ENCODE data around the gene HAO1. TPM values are rescaled to one million over a fixed set of nuclear protein-coding genes. Genes with fewer than 3 reads are reported as not detected.

The HAO1 gene
- total RNA-seq, 1 experiment from 2014 or later: not detected

- BruUV-seq (replicated peaks): no TSS peak
These were observed 42.4 kb downstream of the HAO1 start for GRCh38 chr20:7897781-7898364.

DNA sequence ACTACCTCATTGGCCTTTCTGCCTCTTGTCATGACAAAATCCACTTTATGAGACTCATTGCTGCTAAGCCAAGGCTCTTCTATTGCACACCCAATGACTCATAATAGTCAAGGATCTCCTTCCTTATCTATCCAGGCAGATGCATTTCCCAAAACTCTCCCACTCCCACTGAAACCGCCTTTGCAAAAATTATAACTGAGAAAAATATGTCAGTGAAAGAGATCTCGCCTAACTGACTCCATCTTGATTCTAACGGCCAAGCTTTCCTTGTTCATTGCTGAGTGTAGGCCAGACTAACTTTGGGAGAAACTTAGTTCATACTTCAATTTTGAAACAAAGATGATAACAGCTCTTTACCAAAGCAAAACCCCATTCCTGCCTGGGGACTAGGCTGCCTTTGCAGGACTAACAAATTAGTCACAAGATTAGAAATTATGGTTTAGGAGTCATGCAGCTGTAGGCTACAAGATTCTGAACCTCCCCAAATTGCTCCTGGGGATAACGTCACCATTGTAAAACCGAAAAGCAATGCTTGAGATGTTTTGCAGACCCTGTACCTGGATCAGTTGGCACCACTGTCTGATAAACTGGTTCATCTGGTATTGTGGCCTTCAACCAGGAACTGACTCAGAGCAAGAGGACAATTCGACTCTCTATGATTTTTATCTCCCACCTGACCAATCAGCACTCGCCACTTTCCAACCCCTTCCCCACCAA lies 47.1 kb downstream of the HAO1 start:
- Histone ChIP-seq H3K4me3 (ENCODE audit: low read depth, low read length, poor library complexity, severe bottlenecking) (no peak overlapping the region), H3K27ac (ENCODE audit: low read depth, low read length, poor library complexity, severe bottlenecking) (no peak overlapping the region), H3K27me3 (replicated peaks; ENCODE audit: insufficient read depth, low read depth, low read length, poor library complexity) (no peaks in the 10 kb centered on the region), H3K4me1 (ENCODE audit: insufficient read depth, low read length, poor library complexity, severe bottlenecking) (no peaks in the 10 kb centered on the region), H3K9me3 (ENCODE audit: low read depth, low read length, poor library complexity, severe bottlenecking) (no peaks in the 10 kb centered on the region), H3K36me3 (ENCODE audit: insufficient read depth, low read length, poor library complexity, severe bottlenecking) (no peaks in the 10 kb centered on the region)
- ChIA-PET POLR2A (ENCODE audit: low non-redundant PET) (no interaction called here), CTCF (no interaction called here)
- BruUV-seq (replicated peaks): no TSS peak
- intact Hi-C loops (cut with micrococcal nuclease; ENCODE audit: unreplicated experiment): no loop called here
- TF ChIP-seq, protein P1, sequence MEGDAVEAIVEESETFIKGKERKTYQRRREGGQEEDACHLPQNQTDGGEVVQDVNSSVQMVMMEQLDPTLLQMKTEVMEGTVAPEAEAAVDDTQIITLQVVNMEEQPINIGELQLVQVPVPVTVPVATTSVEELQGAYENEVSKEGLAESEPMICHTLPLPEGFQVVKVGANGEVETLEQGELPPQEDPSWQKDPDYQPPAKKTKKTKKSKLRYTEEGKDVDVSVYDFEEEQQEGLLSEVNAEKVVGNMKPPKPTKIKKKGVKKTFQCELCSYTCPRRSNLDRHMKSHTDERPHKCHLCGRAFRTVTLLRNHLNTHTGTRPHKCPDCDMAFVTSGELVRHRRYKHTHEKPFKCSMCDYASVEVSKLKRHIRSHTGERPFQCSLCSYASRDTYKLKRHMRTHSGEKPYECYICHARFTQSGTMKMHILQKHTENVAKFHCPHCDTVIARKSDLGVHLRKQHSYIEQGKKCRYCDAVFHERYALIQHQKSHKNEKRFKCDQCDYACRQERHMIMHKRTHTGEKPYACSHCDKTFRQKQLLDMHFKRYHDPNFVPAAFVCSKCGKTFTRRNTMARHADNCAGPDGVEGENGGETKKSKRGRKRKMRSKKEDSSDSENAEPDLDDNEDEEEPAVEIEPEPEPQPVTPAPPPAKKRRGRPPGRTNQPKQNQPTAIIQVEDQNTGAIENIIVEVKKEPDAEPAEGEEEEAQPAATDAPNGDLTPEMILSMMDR (conservative IDR thresholded peaks at IDR 0.05; ENCODE audit: low read depth, low read length): no peak
- TF ChIP-seq EZH2 (IDR thresholded peaks at IDR 0.05; ENCODE audit: borderline replicate concordance, low read depth, low read length, poor library complexity, severe bottlenecking): no peak
- no peak for DNase-seq (ENCODE audit: low spot score)

More at GRCh38 chr20:7897781-7898364, 42.4 kb downstream of the HAO1 start:
- no peak overlapping the region for H3K27ac ChIP-seq (ENCODE audit: low read depth, low read length, poor library complexity, severe bottlenecking)
- TF ChIP-seq EZH2 (IDR thresholded peaks at IDR 0.05; ENCODE audit: borderline replicate concordance, low read depth, low read length, poor library complexity, severe bottlenecking): no peak
- TF ChIP-seq, protein P1 (conservative IDR thresholded peaks at IDR 0.05; ENCODE audit: low read depth, low read length): no peak
- ChIA-PET POLR2A (ENCODE audit: low non-redundant PET) (interaction anchor here (0.6 kb wide), 1 partner anchor 9 kb away, joined by 3 read pairs; no protein-coding TSS in a partner anchor), CTCF (interaction anchor here (0.5 kb wide), 1 partner anchor 1719 kb away, joined by 6 read pairs; no protein-coding TSS in a partner anchor)
- intact Hi-C loops (cut with micrococcal nuclease; ENCODE audit: unreplicated experiment): no loop called here
- no peaks in the 10 kb centered on the region for H3K36me3 ChIP-seq (ENCODE audit: insufficient read depth, low read length, poor library complexity, severe bottlenecking)
- H3K4me1 ChIP-seq (ENCODE audit: insufficient read depth, low read length, poor library complexity, severe bottlenecking): no peaks in the 10 kb centered on the region
- DNase-seq (ENCODE audit: low spot score): no peak
- peaks cover 5% of the 10 kb centered on the region for H3K27me3 ChIP-seq (replicated peaks; ENCODE audit: insufficient read depth, low read depth, low read length, poor library complexity)
- H3K9me3 ChIP-seq (ENCODE audit: low read depth, low read length, poor library complexity, severe bottlenecking): no peaks in the 10 kb centered on the region
- no peak overlapping the region for H3K4me3 ChIP-seq (ENCODE audit: low read depth, low read length, poor library complexity, severe bottlenecking)

GRCh38 chr20:7891705-7892104 lies 48.6 kb downstream of the HAO1 start:
- Histone ChIP-seq H3K27ac (ENCODE audit: low read depth, low read length, poor library complexity, severe bottlenecking) (no peak overlapping the region), H3K4me1 (ENCODE audit: insufficient read depth, low read length, poor library complexity, severe bottlenecking) (no peaks in the 10 kb centered on the region), H3K9me3 (ENCODE audit: low read depth, low read length, poor library complexity, severe bottlenecking) (no peaks in the 10 kb centered on the region), H3K27me3 (replicated peaks; ENCODE audit: insufficient read depth, low read depth, low read length, poor library complexity) (no peaks in the 10 kb centered on the region), H3K4me3 (ENCODE audit: low read depth, low read length, poor library complexity, severe bottlenecking) (no peak overlapping the region), H3K36me3 (ENCODE audit: insufficient read depth, low read length, poor library complexity, severe bottlenecking) (no peaks in the 10 kb centered on the region)
- POLR2A ChIA-PET (ENCODE audit: low non-redundant PET): no interaction called here
- no TSS peak for BruUV-seq (replicated peaks)
- no peak for DNase-seq (ENCODE audit: low spot score)
- TF ChIP-seq, protein P1 (conservative IDR thresholded peaks at IDR 0.05; ENCODE audit: low read depth, low read length): no peak
- no peak for TF ChIP-seq EZH2 (IDR thresholded peaks at IDR 0.05; ENCODE audit: borderline replicate concordance, low read depth, low read length, poor library complexity, severe bottlenecking)
- intact Hi-C loops (cut with micrococcal nuclease; ENCODE audit: unreplicated experiment): no loop called here
- CTCF ChIA-PET: no interaction called here
